Activated CD4-positive, alpha-beta T cell treated with anti-CD3 and anti-CD28 coated beads for 36 hours (primary cell): ENCODE data around the gene MRPL53. TPM values are rescaled to one million over a fixed set of nuclear protein-coding genes. Genes with fewer than 3 reads are reported as not detected.
"Not testable (repeated sequence)": the region's sequence is repeated elsewhere in the genome, so short reads cannot be mapped to it uniquely, and the experiment has no call there.

Experiments used
- ATAC-seq: fragments of 200-7000 bp; cut with Tn5 transposase; one replicate; pipeline ENCODE4 v1.10.0; 2021; ENCODE audit warnings: mild to moderate bottlenecking, moderate library complexity
- CTCF ChIA-PET: fragments of 350-600 bp; sonication (Branson Sonifier 250); formaldehyde crosslinking; loops from one replicate; lab custom pipeline; 2021; ENCODE audit warnings: antibody characterized with exemption; lab: Charles Lee
- POLR2A ChIA-PET: fragments of 350-600 bp; sonication (Branson Sonifier 250); formaldehyde crosslinking; loops from one replicate; lab custom pipeline; 2021; ENCODE audit warnings: antibody characterized with exemption, inconsistent platforms; lab: Charles Lee
- DNase-seq: peaks from one replicate; pipeline ENCODE4 v3.0.0-alpha.2; 2020
- H3K27ac Mint-ChIP-seq: one replicate; pipeline ENCODE4 v1.8.0; 2021; ENCODE audit warnings: mixed read lengths
- H3K27me3 Mint-ChIP-seq: one replicate; pipeline ENCODE4 v1.8.0; 2021; ENCODE audit warnings: mixed read lengths
- H3K36me3 Mint-ChIP-seq: one replicate; pipeline ENCODE4 v1.8.0; 2021; ENCODE audit warnings: low read depth, mixed read lengths
- H3K4me1 Mint-ChIP-seq: one replicate; pipeline ENCODE4 v1.8.0; 2021; ENCODE audit warnings: mixed read lengths
- H3K4me3 Mint-ChIP-seq: one replicate; pipeline ENCODE4 v1.8.0; 2021; ENCODE audit warnings: mild to moderate bottlenecking, moderate library complexity, mixed read lengths
- H3K9me3 Mint-ChIP-seq: one replicate; pipeline ENCODE4 v1.8.0; 2021; ENCODE audit warnings: low read depth, mixed read lengths
- intact Hi-C, 2 experiments: fragments of 100-400 bp; cut with DNase I in 1 of 2; cut with micrococcal nuclease in 1 of 2; formaldehyde crosslinking; loops; one replicate each; pipeline versions ENCODE4 v1.14.2 to v1.15.1; 2022 to 2024; cut with DNase I, micrococcal nuclease
- total RNA-seq, 2 experiments: library from RNA; stranded (reverse); gene quantifications; one replicate each; pipeline ENCODE4 v1.2.3, GENCODE V29; 2021

The MRPL53 gene
- total RNA-seq, 2 experiments from 2014 or later, result 87.4 to 88.5 TPM

DNA sequence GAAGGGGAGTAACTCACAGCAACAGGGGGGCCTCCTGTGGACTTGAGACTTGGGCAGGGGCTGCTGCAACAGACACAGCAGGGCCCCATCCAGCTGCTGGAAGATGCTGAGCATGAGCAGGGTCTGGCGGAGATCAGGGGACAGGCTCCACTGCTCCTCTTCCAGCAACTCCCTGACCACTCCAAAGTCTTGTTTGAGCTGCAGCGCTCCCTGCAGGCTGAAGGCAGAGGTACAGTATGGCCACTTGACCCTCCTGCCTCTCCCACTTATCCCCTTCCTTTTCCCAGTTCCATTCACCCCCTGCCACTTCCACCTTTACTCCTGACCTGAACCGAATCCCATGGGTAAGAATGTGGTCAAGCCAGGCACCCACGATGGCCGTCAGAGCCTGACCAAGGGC is 2.4 kb upstream of the MRPL53 start:
- DNase-seq, result peak; percentile 28
- CTCF ChIA-PET, result interaction anchor here (0.7 to 5.3 kb wide), 6 partner anchors 7 to 86 kb away, joined by 3 to 44 read pairs (median 5); partner anchors contain the start of genes CCDC142, INO80B, TTC31 and WBP1
- Mint-ChIP-seq H3K4me1 (peaks cover 22% of the 10 kb centered on the region), H3K9me3 (no peaks in the 10 kb centered on the region), H3K4me3 (no peak overlapping the region), H3K27ac (no peak overlapping the region), H3K36me3 (peaks cover 27% of the 10 kb centered on the region), H3K27me3 (no peaks in the 10 kb centered on the region)
- POLR2A ChIA-PET, result interaction anchor here (0.6 kb wide), 1 partner anchor 23 kb away, joined by 8 read pairs; no protein-coding TSS in a partner anchor
- intact Hi-C loops, result no loop called here
- ATAC-seq, result no peak

DNA sequence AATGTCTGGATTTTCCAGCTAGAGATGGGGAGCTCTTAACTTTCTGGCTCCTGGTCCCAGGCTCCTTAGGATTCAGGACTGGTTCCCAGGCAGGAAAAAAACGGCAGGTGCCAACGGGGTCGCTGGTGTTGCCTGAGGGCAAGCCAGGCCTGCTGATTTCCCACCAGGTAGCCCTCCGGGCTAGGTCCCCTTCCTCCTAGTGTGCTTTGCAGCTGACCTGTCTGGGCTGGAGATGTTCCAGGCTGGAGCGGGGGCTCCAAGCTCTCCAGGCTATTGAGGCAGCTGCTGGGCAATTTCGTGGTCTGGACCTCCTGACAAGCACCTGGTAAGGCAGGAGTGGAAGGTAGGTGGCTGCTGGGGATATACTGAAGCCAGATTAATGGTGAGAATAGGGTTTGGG is 2.0 kb upstream of the MRPL53 start:
- ATAC-seq (no peak), DNase-seq (no peak)
- H3K4me3 Mint-ChIP-seq, result no peak overlapping the region
- intact Hi-C loops, result no loop called here
- H3K27me3 Mint-ChIP-seq, result no peaks in the 10 kb centered on the region
- peaks cover 21% of the 10 kb centered on the region for H3K4me1 Mint-ChIP-seq
- no peaks in the 10 kb centered on the region for H3K9me3 Mint-ChIP-seq
- ChIA-PET CTCF (interaction anchor here (0.7 to 5.3 kb wide), 5 partner anchors 8 to 1713 kb away, joined by 3 to 44 read pairs (median 4); partner anchors contain the start of genes CCDC142, INO80B, TTC31 and WBP1), POLR2A (interaction anchor here (0.6 kb wide), 1 partner anchor 22 kb away, joined by 8 read pairs; no protein-coding TSS in a partner anchor)
- H3K36me3 Mint-ChIP-seq, result peaks cover 27% of the 10 kb centered on the region
- H3K27ac Mint-ChIP-seq, result peak overlapping the region; percentile 19

DNA sequence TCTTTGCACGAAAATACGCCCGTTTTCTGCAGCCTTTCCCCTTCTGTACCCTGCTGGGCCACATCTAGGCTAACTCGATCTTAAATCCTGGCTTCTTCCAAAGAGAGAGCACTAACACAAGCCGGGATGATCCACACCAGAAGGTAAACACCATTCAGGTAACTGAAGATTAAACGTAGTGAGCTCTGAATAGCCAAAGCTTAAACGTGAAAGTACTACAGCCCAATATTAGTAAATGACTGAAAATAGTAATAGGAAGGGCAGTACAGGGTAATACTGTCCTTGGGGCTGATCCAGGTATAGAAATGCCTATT is 422 bp upstream of the MRPL53 start:
- ChIA-PET CTCF (interaction anchor here (0.6 to 5.3 kb wide), 5 partner anchors 9 to 59 kb away, joined by 3 to 44 read pairs (median 4); partner anchors contain the start of genes CCDC142, DQX1, INO80B and TTC31), POLR2A (interaction anchor here (1.3 to 1.4 kb wide), 2 partner anchors 9 to 15 kb away, joined by 6 read pairs; partner anchors contain the start of genes CCDC142 and WBP1)
- DNase-seq (no peak), ATAC-seq (no peak)
- H3K4me3 Mint-ChIP-seq, result peak overlapping the region; percentile 98
- peak overlapping the region; percentile 93 for H3K27ac Mint-ChIP-seq
- no peaks in the 10 kb centered on the region for H3K27me3 Mint-ChIP-seq
- no peaks in the 10 kb centered on the region for H3K9me3 Mint-ChIP-seq
- H3K36me3 Mint-ChIP-seq, result peaks cover 24% of the 10 kb centered on the region
- peaks cover 21% of the 10 kb centered on the region for H3K4me1 Mint-ChIP-seq
- intact Hi-C loops, result loop anchor here (1.0 to 2.0 kb wide), 10 partner anchors 8 to 736 kb away; partner anchors contain the start of genes AUP1 (in 2 of the 2), HTRA2 (in 2 of the 2), WBP1 (in 2 of the 2) and C2orf81 (in 1 of the 2)

GRCh38 chr2:74471332-74472065 is 981 bp downstream of the MRPL53 start:
- Mint-ChIP-seq H3K27ac (peak overlapping the region; percentile 93), H3K27me3 (no peaks in the 10 kb centered on the region), H3K4me1 (peaks cover 21% of the 10 kb centered on the region), H3K36me3 (peaks cover 18% of the 10 kb centered on the region), H3K9me3 (no peaks in the 10 kb centered on the region), H3K4me3 (peak overlapping the region; percentile 98)
- CTCF ChIA-PET, result interaction anchor here (0.6 to 5.3 kb wide), 5 partner anchors 10 to 115 kb away, joined by 3 to 44 read pairs (median 3); partner anchors contain the start of genes AUP1, CCDC142, INO80B and TTC31
- intact Hi-C loops, result loop anchor here (1.0 to 2.0 kb wide), 9 partner anchors 11 to 735 kb away; partner anchors contain the start of genes AUP1 (in 2 of the 2), HTRA2 (in 2 of the 2), WBP1 (in 2 of the 2) and C2orf81 (in 1 of the 2)
- DNase-seq (no peak), ATAC-seq (peak; percentile 8)
- POLR2A ChIA-PET, result interaction anchor here (0.6 to 1.4 kb wide), 5 partner anchors 10 to 105 kb away, joined by 3 to 6 read pairs (median 3); partner anchors contain the start of genes INO80B and WBP1

- H3K27me3 Mint-ChIP-seq, intact Hi-C loops: not testable (repeated sequence)
Measured at GRCh38 chr2:74470742-74471141, 1.7 kb downstream of the MRPL53 start.

DNA sequence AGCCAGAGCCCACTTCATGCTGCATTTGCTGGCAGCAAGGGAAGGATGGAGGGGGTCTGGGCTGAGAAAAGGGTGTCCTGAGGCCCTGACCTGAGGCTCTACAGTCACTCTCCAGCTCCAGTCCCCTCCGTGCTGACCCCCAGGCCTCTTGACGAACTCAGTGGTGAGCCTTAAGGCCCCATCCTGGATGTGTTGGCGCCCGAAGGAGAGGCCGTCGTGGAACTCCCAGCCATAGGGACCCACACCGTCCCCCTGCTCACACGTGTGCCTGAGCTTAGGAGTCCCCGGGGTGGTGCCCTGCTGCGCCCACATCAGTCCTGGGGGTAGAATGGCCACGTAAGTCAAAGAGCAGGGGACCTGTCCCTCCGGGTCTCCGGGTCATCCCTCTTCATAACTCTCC is 8.1 kb downstream of the MRPL53 start:
- H3K4me1 Mint-ChIP-seq, result peaks cover 20% of the 10 kb centered on the region
- peaks cover 9% of the 10 kb centered on the region for H3K36me3 Mint-ChIP-seq
- no peaks in the 10 kb centered on the region for H3K9me3 Mint-ChIP-seq
- no peaks in the 10 kb centered on the region for H3K27me3 Mint-ChIP-seq
- ATAC-seq, result peak; percentile 1
- CTCF ChIA-PET, result interaction anchor here (0.8 to 1.2 kb wide), 3 partner anchors 19 to 641 kb away, joined by 3 read pairs; partner anchors contain the start of genes CCDC142 and TTC31
- peak overlapping the region; percentile 60 for H3K27ac Mint-ChIP-seq
- no peak for DNase-seq
- H3K4me3 Mint-ChIP-seq, result peak overlapping the region; percentile 93
- intact Hi-C loops, result no loop called here
- POLR2A ChIA-PET, result interaction anchor here (0.6 kb wide), 1 partner anchor 8 kb away, joined by 3 read pairs; no protein-coding TSS in a partner anchor

More at GRCh38 chr2:74470742-74471141, 1.7 kb downstream of the MRPL53 start:
- not testable (repeated sequence) for DNase-seq, ATAC-seq, H3K9me3 Mint-ChIP-seq
- ChIA-PET POLR2A (interaction anchor here (0.8 to 1.3 kb wide), 3 partner anchors 11 to 16 kb away, joined by 3 read pairs; partner anchors contain the start of genes INO80B and WBP1), CTCF (interaction anchor here (1.0 to 5.3 kb wide), 4 partner anchors 12 to 116 kb away, joined by 3 to 44 read pairs (median 21); partner anchors contain the start of genes AUP1, CCDC142, INO80B and TTC31)
- H3K4me3 Mint-ChIP-seq, result peak overlapping the region; percentile 28
- peaks cover 18% of the 10 kb centered on the region for H3K36me3 Mint-ChIP-seq
- H3K4me1 Mint-ChIP-seq, result peaks cover 24% of the 10 kb centered on the region
- H3K27ac Mint-ChIP-seq, result peak overlapping the region; percentile 86

GRCh38 chr2:74462786-74463105 is 9.7 kb downstream of the MRPL53 start:
- Mint-ChIP-seq H3K27ac (no peak overlapping the region), H3K4me3 (no peak overlapping the region)

GRCh38 chr2:74462054-74462785 is 10.3 kb downstream of the MRPL53 start:
- Mint-ChIP-seq H3K9me3 (no peaks in the 10 kb centered on the region), H3K27me3 (no peaks in the 10 kb centered on the region), H3K36me3 (peaks cover 12% of the 10 kb centered on the region), H3K27ac (no peak overlapping the region), H3K4me3 (no peak overlapping the region), H3K4me1 (peaks cover 22% of the 10 kb centered on the region)
- ChIA-PET CTCF (interaction anchor here (0.7 to 1.5 kb wide), 3 partner anchors 7 to 12 kb away, joined by 3 to 4 read pairs (median 4); no protein-coding TSS in a partner anchor), POLR2A (no interaction called here)
- intact Hi-C loops, result no loop called here
- DNase-seq, result no peak
- no peak for ATAC-seq

More at GRCh38 chr2:74462786-74463105, 9.7 kb downstream of the MRPL53 start:
- Mint-ChIP-seq H3K9me3 (no peaks in the 10 kb centered on the region), H3K27me3 (no peaks in the 10 kb centered on the region), H3K36me3 (peaks cover 11% of the 10 kb centered on the region), H3K4me1 (peaks cover 22% of the 10 kb centered on the region)
- POLR2A ChIA-PET, result no interaction called here
- intact Hi-C loops, result no loop called here
- DNase-seq (no peak), ATAC-seq (no peak)
- CTCF ChIA-PET, result interaction anchor here (1.5 kb wide), 1 partner anchor 12 kb away, joined by 4 read pairs; no protein-coding TSS in a partner anchor

DNA sequence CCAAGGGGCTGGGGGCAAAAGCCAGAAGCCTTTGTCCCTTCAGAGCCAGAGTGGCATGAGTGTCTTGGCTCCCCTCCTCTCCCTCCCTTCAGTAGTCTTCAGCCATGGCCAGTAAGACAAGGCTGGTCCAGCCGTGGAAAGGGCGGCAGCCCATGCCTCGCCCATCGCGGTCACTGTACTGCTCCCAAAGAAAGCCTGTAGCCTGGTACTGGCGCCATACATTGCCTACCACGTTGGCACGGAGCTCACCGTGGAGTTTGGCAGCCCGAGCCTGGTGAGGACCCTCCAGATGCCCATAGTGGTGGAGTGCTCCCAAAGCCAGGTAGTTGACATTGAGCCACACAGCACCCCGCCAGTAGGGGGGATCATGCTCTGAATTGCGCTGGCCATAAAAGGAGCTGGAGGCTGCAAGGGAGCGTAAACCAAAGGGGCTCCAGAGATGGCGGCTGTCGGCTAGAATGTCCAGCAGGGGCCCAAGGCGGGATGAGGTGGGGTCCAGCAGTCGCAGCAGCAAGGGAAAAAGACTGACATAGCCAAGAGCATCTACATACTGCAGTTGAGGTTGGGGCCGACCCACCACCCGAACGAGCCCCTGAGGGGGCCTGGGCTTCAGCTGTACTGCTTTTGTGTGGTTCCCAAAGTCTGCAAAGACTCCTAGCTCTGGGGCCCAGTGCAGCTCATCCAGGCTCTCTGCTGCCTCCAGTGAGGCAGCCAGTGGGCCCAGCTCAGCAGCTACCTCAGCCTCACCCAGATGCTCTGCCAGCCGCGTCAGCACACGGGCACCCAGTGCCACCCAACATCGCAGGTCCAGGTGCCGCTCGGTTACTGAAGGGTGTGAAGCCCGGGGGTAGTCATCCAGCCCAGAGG is 11.1 kb downstream of the MRPL53 start:
- ChIA-PET POLR2A (no interaction called here), CTCF (interaction anchor here (0.7 to 1.5 kb wide), 3 partner anchors 8 to 13 kb away, joined by 3 to 4 read pairs (median 4); no protein-coding TSS in a partner anchor)
- peaks cover 28% of the 10 kb centered on the region for H3K4me1 Mint-ChIP-seq
- DNase-seq, result no peak
- ATAC-seq, result no peak
- H3K27ac Mint-ChIP-seq, result no peak overlapping the region
- intact Hi-C loops, result no loop called here
- H3K36me3 Mint-ChIP-seq, result peaks cover 19% of the 10 kb centered on the region
- H3K27me3 Mint-ChIP-seq, result no peaks in the 10 kb centered on the region
- H3K9me3 Mint-ChIP-seq, result no peaks in the 10 kb centered on the region
- H3K4me3 Mint-ChIP-seq, result no peak overlapping the region

GRCh38 chr2:74460187-74460586 is 12.3 kb downstream of the MRPL53 start:
- CTCF ChIA-PET, result interaction anchor here (6.6 kb wide), 1 partner anchor 13 kb away, joined by 44 read pairs; the partner anchor contains the start of gene MRPL53
- Mint-ChIP-seq H3K27ac (peak overlapping the region; percentile 29), H3K4me1 (peaks cover 34% of the 10 kb centered on the region), H3K36me3 (peaks cover 29% of the 10 kb centered on the region), H3K4me3 (peak overlapping the region; percentile 90)
- ATAC-seq, intact Hi-C loops, H3K9me3 Mint-ChIP-seq, H3K27me3 Mint-ChIP-seq, POLR2A ChIA-PET, DNase-seq: not testable (repeated sequence)
